WTC11 (cell line): ENCODE measurements around the gene FAM8A1. TPM values are rescaled to one million over a fixed set of nuclear protein-coding genes. Genes with fewer than 3 reads are reported as not detected.

Source experiments
- ATAC-seq: fragments of 200-7000 bp; cut with Tn5 transposase; 2 replicates; pipeline ENCODE4 v1.10.0; 2021; ENCODE audit warnings: mild to moderate bottlenecking, moderate library complexity
- CTCF ChIA-PET: fragments of 300-600 bp; sonication (Branson Sonifier 250); formaldehyde crosslinking; loops from one replicate; lab custom pipeline; 2021; ENCODE audit warnings: antibody characterized with exemption; lab: Charles Lee
- POLR2A ChIA-PET: fragments of 350-600 bp; sonication (Branson Sonifier 250); formaldehyde crosslinking; loops from one replicate; lab custom pipeline; 2021; ENCODE audit warnings: antibody characterized with exemption; lab: Charles Lee
- DNase-seq: peaks from one replicate; pipeline ENCODE4 v3.0.0; 2021; ENCODE audit warnings: low spot score
- H3K27ac Mint-ChIP-seq: 2 replicates; pipeline ENCODE4 v1.8.0; 2021; ENCODE audit warnings: mixed read lengths
- H3K27me3 Mint-ChIP-seq: 2 replicates; pipeline ENCODE4 v1.8.0; 2021; ENCODE audit warnings: low read depth, mild to moderate bottlenecking, moderate library complexity, mixed read lengths
- H3K36me3 Mint-ChIP-seq: 2 replicates; pipeline ENCODE4 v1.8.0; 2021; ENCODE audit warnings: mixed read lengths
- H3K4me1 Mint-ChIP-seq: 2 replicates; pipeline ENCODE4 v1.8.0; 2022; ENCODE audit warnings: mixed read lengths
- H3K4me3 Mint-ChIP-seq: 2 replicates; pipeline ENCODE4 v1.8.0; 2021; ENCODE audit warnings: mild to moderate bottlenecking, moderate library complexity, mixed read lengths
- H3K9me3 Mint-ChIP-seq: 2 replicates; pipeline ENCODE4 v1.8.0; 2021; ENCODE audit warnings: mixed read lengths
- EMX1 ChIP-seq: fragments of 250-450 bp; sonication (Bioruptor Pico); IDR thresholded peaks from 2 replicates; pipeline ENCODE4 v1.8.0; 2021; ENCODE audit warnings: mild to moderate bottlenecking
- GTF2I ChIP-seq: fragments of 250-450 bp; sonication (Bioruptor Pico); conservative IDR thresholded peaks from 2 replicates; pipeline ENCODE4 v1.4.0; 2021; ENCODE audit warnings: mild to moderate bottlenecking
- IRF2 ChIP-seq: sonication (generic); formaldehyde crosslinking; IDR thresholded peaks from 2 replicates; pipeline ENCODE4 v1.8.0; 2022; ENCODE audit warnings: low read depth, missing genetic modification reagents, borderline replicate concordance
- NFYB ChIP-seq: sonication (generic); formaldehyde crosslinking; conservative IDR thresholded peaks from 2 replicates; pipeline ENCODE4 v1.8.0; 2022; ENCODE audit warnings: low read depth, missing genetic modification reagents
- NR1H2 ChIP-seq: sonication (generic); formaldehyde crosslinking; IDR thresholded peaks from 2 replicates; pipeline ENCODE4 v1.9.0; 2021; ENCODE audit warnings: mild to moderate bottlenecking, moderate library complexity, missing genetic modification reagents
- RORB ChIP-seq: fragments of 250-450 bp; sonication (Bioruptor Pico); IDR thresholded peaks from 2 replicates; pipeline ENCODE4 v1.9.0; 2021; ENCODE audit warnings: mild to moderate bottlenecking
- TEAD1 ChIP-seq: sonication (generic); formaldehyde crosslinking; IDR thresholded peaks from 2 replicates; pipeline ENCODE4 v1.8.0; 2022; ENCODE audit warnings: mild to moderate bottlenecking, missing genetic modification reagents
- ZNF232 ChIP-seq: sonication (generic); formaldehyde crosslinking; IDR thresholded peaks from 2 replicates; pipeline ENCODE4 v1.8.0; 2022; ENCODE audit warnings: mild to moderate bottlenecking, missing genetic modification reagents
- ZNF396 ChIP-seq: fragments of 250-450 bp; sonication (Bioruptor Pico); IDR thresholded peaks from 2 replicates; pipeline ENCODE4 v1.8.0; 2021; ENCODE audit warnings: mild to moderate bottlenecking, moderate library complexity, borderline replicate concordance
- total RNA-seq: library from RNA; stranded (reverse); gene quantifications from 3 replicates; pipeline ENCODE4 v1.2.3, GENCODE V29; 2021
- TF ChIP-seq, protein P1 (sequence below): sonication (generic); formaldehyde crosslinking; IDR thresholded peaks from 2 replicates; pipeline ENCODE4 v1.8.1; 2022; ENCODE audit warnings: low read depth, mild to moderate bottlenecking, moderate library complexity, missing genetic modification reagents, borderline replicate concordance
- TF ChIP-seq, protein P2 (sequence below): sonication (generic); formaldehyde crosslinking; IDR thresholded peaks from 2 replicates; pipeline ENCODE4 v1.8.0; 2023; ENCODE audit warnings: mild to moderate bottlenecking, missing genetic modification reagents
- TF ChIP-seq, protein P3 (sequence below): sonication (generic); formaldehyde crosslinking; IDR thresholded peaks from 2 replicates; pipeline ENCODE4 v1.8.0; 2022; ENCODE audit warnings: mild to moderate bottlenecking, missing genetic modification reagents
- TF ChIP-seq, protein P4 (sequence below): fragments of 250-450 bp; sonication (Bioruptor Pico); IDR thresholded peaks from 2 replicates; pipeline ENCODE4 v1.8.0; 2021; ENCODE audit warnings: mild to moderate bottlenecking
- TF ChIP-seq, protein P5 (sequence below): sonication (generic); formaldehyde crosslinking; IDR thresholded peaks from 2 replicates; pipeline ENCODE4 v1.8.0; 2022; ENCODE audit warnings: mild to moderate bottlenecking, missing genetic modification reagents
- TF ChIP-seq, protein P6 (sequence below): sonication (generic); formaldehyde crosslinking; IDR thresholded peaks from 2 replicates; pipeline ENCODE4 v1.8.0; 2022; ENCODE audit warnings: missing genetic modification reagents
- TF ChIP-seq, protein P7 (sequence below): fragments of 250-450 bp; sonication (Bioruptor Pico); IDR thresholded peaks from 2 replicates; pipeline ENCODE4 v1.9.0; 2021; ENCODE audit warnings: mild to moderate bottlenecking, borderline replicate concordance
- TF ChIP-seq, protein P8 (sequence below): sonication (generic); formaldehyde crosslinking; conservative IDR thresholded peaks from 2 replicates; pipeline ENCODE4 v1.8.1; 2022; ENCODE audit warnings: mild to moderate bottlenecking, missing genetic modification reagents

The FAM8A1 gene
- total RNA-seq, 1 experiment from 2014 or later: 10.3 TPM

DNA sequence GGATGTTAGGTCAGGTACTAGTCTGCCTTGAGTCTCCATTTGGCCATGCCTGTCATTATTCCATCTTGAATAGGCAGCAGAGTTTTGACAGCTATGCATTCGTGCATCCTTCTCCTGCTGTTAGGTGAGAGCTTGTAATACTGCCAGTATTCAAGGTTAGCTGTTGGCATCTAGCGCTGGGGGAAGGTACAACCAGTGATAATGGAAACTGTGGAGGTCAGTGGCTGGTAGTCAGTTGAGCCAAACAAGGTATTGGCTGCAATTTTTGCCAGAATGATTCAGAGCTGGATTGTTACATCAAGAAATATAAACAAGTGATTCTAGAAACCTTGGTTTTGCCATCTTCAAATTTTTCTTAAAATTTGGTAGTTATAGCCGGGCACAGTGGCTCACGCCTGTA lies 6.5 kb downstream of the FAM8A1 start (continued):
- TF ChIP-seq, protein P1, sequence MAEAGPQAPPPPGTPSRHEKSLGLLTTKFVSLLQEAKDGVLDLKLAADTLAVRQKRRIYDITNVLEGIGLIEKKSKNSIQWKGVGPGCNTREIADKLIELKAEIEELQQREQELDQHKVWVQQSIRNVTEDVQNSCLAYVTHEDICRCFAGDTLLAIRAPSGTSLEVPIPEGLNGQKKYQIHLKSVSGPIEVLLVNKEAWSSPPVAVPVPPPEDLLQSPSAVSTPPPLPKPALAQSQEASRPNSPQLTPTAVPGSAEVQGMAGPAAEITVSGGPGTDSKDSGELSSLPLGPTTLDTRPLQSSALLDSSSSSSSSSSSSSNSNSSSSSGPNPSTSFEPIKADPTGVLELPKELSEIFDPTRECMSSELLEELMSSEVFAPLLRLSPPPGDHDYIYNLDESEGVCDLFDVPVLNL (CRISPR knock-in tag): no peak
- TF ChIP-seq ZNF232 (CRISPR knock-in tag): no peak
- no peak for TF ChIP-seq EMX1 (CRISPR knock-in tag)
- TF ChIP-seq, protein P2, sequence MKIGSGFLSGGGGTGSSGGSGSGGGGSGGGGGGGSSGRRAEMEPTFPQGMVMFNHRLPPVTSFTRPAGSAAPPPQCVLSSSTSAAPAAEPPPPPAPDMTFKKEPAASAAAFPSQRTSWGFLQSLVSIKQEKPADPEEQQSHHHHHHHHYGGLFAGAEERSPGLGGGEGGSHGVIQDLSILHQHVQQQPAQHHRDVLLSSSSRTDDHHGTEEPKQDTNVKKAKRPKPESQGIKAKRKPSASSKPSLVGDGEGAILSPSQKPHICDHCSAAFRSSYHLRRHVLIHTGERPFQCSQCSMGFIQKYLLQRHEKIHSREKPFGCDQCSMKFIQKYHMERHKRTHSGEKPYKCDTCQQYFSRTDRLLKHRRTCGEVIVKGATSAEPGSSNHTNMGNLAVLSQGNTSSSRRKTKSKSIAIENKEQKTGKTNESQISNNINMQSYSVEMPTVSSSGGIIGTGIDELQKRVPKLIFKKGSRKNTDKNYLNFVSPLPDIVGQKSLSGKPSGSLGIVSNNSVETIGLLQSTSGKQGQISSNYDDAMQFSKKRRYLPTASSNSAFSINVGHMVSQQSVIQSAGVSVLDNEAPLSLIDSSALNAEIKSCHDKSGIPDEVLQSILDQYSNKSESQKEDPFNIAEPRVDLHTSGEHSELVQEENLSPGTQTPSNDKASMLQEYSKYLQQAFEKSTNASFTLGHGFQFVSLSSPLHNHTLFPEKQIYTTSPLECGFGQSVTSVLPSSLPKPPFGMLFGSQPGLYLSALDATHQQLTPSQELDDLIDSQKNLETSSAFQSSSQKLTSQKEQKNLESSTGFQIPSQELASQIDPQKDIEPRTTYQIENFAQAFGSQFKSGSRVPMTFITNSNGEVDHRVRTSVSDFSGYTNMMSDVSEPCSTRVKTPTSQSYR (CRISPR knock-in tag): no peak
- no peak for TF ChIP-seq NR1H2
- TF ChIP-seq, protein P3, sequence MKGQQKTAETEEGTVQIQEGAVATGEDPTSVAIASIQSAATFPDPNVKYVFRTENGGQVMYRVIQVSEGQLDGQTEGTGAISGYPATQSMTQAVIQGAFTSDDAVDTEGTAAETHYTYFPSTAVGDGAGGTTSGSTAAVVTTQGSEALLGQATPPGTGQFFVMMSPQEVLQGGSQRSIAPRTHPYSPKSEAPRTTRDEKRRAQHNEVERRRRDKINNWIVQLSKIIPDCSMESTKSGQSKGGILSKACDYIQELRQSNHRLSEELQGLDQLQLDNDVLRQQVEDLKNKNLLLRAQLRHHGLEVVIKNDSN: no peak
- TF ChIP-seq, protein P4, sequence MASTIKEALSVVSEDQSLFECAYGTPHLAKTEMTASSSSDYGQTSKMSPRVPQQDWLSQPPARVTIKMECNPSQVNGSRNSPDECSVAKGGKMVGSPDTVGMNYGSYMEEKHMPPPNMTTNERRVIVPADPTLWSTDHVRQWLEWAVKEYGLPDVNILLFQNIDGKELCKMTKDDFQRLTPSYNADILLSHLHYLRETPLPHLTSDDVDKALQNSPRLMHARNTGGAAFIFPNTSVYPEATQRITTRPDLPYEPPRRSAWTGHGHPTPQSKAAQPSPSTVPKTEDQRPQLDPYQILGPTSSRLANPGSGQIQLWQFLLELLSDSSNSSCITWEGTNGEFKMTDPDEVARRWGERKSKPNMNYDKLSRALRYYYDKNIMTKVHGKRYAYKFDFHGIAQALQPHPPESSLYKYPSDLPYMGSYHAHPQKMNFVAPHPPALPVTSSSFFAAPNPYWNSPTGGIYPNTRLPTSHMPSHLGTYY: no peak
- TF ChIP-seq RORB (CRISPR knock-in tag): no peak
- no peak for TF ChIP-seq ZNF396
- TF ChIP-seq, protein P5, sequence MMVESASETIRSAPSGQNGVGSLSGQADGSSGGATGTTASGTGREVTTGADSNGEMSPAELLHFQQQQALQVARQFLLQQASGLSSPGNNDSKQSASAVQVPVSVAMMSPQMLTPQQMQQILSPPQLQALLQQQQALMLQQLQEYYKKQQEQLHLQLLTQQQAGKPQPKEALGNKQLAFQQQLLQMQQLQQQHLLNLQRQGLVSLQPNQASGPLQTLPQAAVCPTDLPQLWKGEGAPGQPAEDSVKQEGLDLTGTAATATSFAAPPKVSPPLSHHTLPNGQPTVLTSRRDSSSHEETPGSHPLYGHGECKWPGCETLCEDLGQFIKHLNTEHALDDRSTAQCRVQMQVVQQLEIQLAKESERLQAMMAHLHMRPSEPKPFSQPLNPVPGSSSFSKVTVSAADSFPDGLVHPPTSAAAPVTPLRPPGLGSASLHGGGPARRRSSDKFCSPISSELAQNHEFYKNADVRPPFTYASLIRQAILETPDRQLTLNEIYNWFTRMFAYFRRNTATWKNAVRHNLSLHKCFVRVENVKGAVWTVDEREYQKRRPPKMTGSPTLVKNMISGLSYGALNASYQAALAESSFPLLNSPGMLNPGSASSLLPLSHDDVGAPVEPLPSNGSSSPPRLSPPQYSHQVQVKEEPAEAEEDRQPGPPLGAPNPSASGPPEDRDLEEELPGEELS (CRISPR knock-in tag): no peak
- TF ChIP-seq TEAD1 (CRISPR knock-in tag): no peak

DNA sequence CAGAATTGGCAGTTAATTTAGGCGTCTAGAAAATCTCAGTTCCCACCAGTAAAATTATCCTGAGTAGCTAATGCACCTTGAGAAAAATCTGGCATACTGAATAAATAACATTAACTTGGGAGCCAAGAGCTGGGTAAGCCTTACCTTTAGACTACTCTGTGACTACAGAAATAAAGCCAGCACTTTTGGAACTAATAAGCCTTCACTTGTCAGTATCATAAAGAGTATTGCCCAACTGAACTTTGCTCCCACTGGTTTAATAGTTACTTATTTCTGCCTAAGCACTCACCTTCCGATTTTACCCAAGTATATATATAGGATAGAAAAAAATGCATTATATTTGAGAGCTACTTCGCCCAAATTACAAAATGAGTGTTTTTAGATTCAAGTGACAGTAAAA lies 10.7 kb downstream of the FAM8A1 start:
- Mint-ChIP-seq H3K9me3 (no peaks in the 10 kb centered on the region), H3K27me3 (no peaks in the 10 kb centered on the region), H3K4me1 (no peaks in the 10 kb centered on the region), H3K27ac (no peak overlapping the region), H3K4me3 (no peak overlapping the region), H3K36me3 (peaks cover 18% of the 10 kb centered on the region)
- ChIA-PET POLR2A (no interaction called here), CTCF (interaction anchor here (0.6 to 1.5 kb wide), 2 partner anchors 11 to 848 kb away, joined by 3 to 4 read pairs; partner anchors contain the start of gene FAM8A1)
- DNase-seq (no peak), ATAC-seq (no peak)
- TF ChIP-seq NFYB (CRISPR knock-in tag) (no peak), GTF2I (CRISPR knock-in tag) (no peak), IRF2 (CRISPR knock-in tag) (no peak)
- TF ChIP-seq, protein P6, sequence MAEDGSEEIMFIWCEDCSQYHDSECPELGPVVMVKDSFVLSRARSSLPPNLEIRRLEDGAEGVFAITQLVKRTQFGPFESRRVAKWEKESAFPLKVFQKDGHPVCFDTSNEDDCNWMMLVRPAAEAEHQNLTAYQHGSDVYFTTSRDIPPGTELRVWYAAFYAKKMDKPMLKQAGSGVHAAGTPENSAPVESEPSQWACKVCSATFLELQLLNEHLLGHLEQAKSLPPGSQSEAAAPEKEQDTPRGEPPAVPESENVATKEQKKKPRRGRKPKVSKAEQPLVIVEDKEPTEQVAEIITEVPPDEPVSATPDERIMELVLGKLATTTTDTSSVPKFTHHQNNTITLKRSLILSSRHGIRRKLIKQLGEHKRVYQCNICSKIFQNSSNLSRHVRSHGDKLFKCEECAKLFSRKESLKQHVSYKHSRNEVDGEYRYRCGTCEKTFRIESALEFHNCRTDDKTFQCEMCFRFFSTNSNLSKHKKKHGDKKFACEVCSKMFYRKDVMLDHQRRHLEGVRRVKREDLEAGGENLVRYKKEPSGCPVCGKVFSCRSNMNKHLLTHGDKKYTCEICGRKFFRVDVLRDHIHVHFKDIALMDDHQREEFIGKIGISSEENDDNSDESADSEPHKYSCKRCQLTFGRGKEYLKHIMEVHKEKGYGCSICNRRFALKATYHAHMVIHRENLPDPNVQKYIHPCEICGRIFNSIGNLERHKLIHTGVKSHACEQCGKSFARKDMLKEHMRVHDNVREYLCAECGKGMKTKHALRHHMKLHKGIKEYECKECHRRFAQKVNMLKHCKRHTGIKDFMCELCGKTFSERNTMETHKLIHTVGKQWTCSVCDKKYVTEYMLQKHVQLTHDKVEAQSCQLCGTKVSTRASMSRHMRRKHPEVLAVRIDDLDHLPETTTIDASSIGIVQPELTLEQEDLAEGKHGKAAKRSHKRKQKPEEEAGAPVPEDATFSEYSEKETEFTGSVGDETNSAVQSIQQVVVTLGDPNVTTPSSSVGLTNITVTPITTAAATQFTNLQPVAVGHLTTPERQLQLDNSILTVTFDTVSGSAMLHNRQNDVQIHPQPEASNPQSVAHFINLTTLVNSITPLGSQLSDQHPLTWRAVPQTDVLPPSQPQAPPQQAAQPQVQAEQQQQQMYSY (CRISPR knock-in tag): no peak
- TF ChIP-seq, protein P7, sequence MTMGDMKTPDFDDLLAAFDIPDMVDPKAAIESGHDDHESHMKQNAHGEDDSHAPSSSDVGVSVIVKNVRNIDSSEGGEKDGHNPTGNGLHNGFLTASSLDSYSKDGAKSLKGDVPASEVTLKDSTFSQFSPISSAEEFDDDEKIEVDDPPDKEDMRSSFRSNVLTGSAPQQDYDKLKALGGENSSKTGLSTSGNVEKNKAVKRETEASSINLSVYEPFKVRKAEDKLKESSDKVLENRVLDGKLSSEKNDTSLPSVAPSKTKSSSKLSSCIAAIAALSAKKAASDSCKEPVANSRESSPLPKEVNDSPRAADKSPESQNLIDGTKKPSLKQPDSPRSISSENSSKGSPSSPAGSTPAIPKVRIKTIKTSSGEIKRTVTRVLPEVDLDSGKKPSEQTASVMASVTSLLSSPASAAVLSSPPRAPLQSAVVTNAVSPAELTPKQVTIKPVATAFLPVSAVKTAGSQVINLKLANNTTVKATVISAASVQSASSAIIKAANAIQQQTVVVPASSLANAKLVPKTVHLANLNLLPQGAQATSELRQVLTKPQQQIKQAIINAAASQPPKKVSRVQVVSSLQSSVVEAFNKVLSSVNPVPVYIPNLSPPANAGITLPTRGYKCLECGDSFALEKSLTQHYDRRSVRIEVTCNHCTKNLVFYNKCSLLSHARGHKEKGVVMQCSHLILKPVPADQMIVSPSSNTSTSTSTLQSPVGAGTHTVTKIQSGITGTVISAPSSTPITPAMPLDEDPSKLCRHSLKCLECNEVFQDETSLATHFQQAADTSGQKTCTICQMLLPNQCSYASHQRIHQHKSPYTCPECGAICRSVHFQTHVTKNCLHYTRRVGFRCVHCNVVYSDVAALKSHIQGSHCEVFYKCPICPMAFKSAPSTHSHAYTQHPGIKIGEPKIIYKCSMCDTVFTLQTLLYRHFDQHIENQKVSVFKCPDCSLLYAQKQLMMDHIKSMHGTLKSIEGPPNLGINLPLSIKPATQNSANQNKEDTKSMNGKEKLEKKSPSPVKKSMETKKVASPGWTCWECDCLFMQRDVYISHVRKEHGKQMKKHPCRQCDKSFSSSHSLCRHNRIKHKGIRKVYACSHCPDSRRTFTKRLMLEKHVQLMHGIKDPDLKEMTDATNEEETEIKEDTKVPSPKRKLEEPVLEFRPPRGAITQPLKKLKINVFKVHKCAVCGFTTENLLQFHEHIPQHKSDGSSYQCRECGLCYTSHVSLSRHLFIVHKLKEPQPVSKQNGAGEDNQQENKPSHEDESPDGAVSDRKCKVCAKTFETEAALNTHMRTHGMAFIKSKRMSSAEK: no peak
- TF ChIP-seq, protein P8, sequence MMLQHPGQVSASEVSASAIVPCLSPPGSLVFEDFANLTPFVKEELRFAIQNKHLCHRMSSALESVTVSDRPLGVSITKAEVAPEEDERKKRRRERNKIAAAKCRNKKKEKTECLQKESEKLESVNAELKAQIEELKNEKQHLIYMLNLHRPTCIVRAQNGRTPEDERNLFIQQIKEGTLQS (CRISPR knock-in tag): no peak
- TF ChIP-seq, protein P2 (CRISPR knock-in tag): no peak
